Fibroblast of skin of right quadriceps (primary cell): ENCODE data around the gene SCUBE1.

Experiments used
- DNase-seq: peaks from one replicate; pipeline ENCODE4 v3.0.0-alpha.2; 2013

Gene SCUBE1

GRCh38 chr22:43325176-43325575, 18.0 kb downstream of the SCUBE1 start:
- no peak for DNase-seq

- DNase-seq = no peak
Observed at GRCh38 chr22:43320943-43321900, 21.9 kb downstream of the SCUBE1 start.

GRCh38 chr22:43319661-43320486, 23.3 kb downstream of the SCUBE1 start:
- peak; percentile 6 for DNase-seq

GRCh38 chr22:43317239-43317638, 25.9 kb downstream of the SCUBE1 start:
- no peak for DNase-seq

GRCh38 chr22:43315687-43316217, 27.4 kb downstream of the SCUBE1 start:
- no peak for DNase-seq

GRCh38 chr22:43314611-43315010, 28.6 kb downstream of the SCUBE1 start:
- no peak for DNase-seq

GRCh38 chr22:43313890-43314474, 29.2 kb downstream of the SCUBE1 start:
- DNase-seq = no peak

- DNase-seq = peak; percentile 67
Observed at GRCh38 chr22:43313244-43313889, 29.8 kb downstream of the SCUBE1 start.

- DNase-seq = no peak
Observed at GRCh38 chr22:43312608-43313007, 30.6 kb downstream of the SCUBE1 start.

GRCh38 chr22:43310798-43311197, 32.4 kb downstream of the SCUBE1 start:
- no peak for DNase-seq

- peak; percentile 45 for DNase-seq
Observed at GRCh38 chr22:43310311-43310710, 32.9 kb downstream of the SCUBE1 start.

GRCh38 chr22:43308836-43309235, 34.3 kb downstream of the SCUBE1 start:
- DNase-seq = no peak

- DNase-seq = no peak
Observed at GRCh38 chr22:43308060-43308830, 34.9 kb downstream of the SCUBE1 start.

GRCh38 chr22:43305806-43306205, 37.4 kb downstream of the SCUBE1 start:
- no peak for DNase-seq

GRCh38 chr22:43304831-43305590, 38.2 kb downstream of the SCUBE1 start:
- no peak for DNase-seq

- DNase-seq = no peak
Observed at GRCh38 chr22:43303751-43304150, 39.4 kb downstream of the SCUBE1 start.

GRCh38 chr22:43303166-43303565, 40.0 kb downstream of the SCUBE1 start:
- no peak for DNase-seq

GRCh38 chr22:43302531-43303041, 40.6 kb downstream of the SCUBE1 start:
- no peak for DNase-seq

GRCh38 chr22:43301866-43302265, 41.3 kb downstream of the SCUBE1 start:
- no peak for DNase-seq

- no peak for DNase-seq
Observed at GRCh38 chr22:43300891-43301676, 42.1 kb downstream of the SCUBE1 start.
